IMR-90 (cell line): Measurements from ENCODE around the gene CFAP97D1.

Source experiments
- CHD1 ChIP-seq: IDR thresholded peaks from 2 replicates; pipeline ENCODE4 v1.6.1; 2012; ENCODE audit warnings: low read depth, low read length, improper control_type of control experiment
- MXI1 ChIP-seq: IDR thresholded peaks from 2 replicates; pipeline ENCODE4 v1.6.1; 2012; ENCODE audit warnings: low read depth, mild to moderate bottlenecking, low read length, moderate library complexity, borderline replicate concordance
- POLR2A ChIP-seq: IDR thresholded peaks from 2 replicates; pipeline ENCODE4 v1.6.1; 2012; ENCODE audit warnings: mild to moderate bottlenecking, low read depth, low read length
- RAD21 ChIP-seq: IDR thresholded peaks from 2 replicates; pipeline ENCODE4 v1.6.1; 2012; ENCODE audit warnings: low read length, improper control_type of control experiment
- RCOR1 ChIP-seq: IDR thresholded peaks from 2 replicates; pipeline ENCODE4 v1.6.1; 2012; ENCODE audit warnings: mild to moderate bottlenecking, low read length, improper control_type of control experiment; ENCODE audit not compliant: insufficient replicate concordance
- RFX5 ChIP-seq: IDR thresholded peaks from 2 replicates; pipeline ENCODE4 v1.8.0; 2012; ENCODE audit warnings: low read depth, mild to moderate bottlenecking, low read length, moderate library complexity
- SMC3 ChIP-seq: fragments of 150-350 bp; IDR thresholded peaks from 2 replicates; pipeline ENCODE4 v1.6.1; 2016; ENCODE audit warnings: low read depth, mild to moderate bottlenecking, antibody characterized with exemption, low read length, moderate library complexity
- TF ChIP-seq, protein P1 (sequence below): conservative IDR thresholded peaks from 2 replicates; pipeline ENCODE4 v1.5.1; 2012; ENCODE audit warnings: mild to moderate bottlenecking, low read depth, low read length, improper control_type of control experiment
- TF ChIP-seq, protein P2 (sequence below): fragments of 150-350 bp; IDR thresholded peaks from 2 replicates; pipeline ENCODE4 v1.6.1; 2017; ENCODE audit warnings: mild to moderate bottlenecking, antibody characterized with exemption, low read length, low read depth
- TF ChIP-seq, protein P3 (sequence below): fragments of 150-350 bp; IDR thresholded peaks from 2 replicates; pipeline ENCODE4 v1.6.1; 2016; ENCODE audit warnings: low read depth, mild to moderate bottlenecking, low read length, moderate library complexity, borderline replicate concordance

DNA sequence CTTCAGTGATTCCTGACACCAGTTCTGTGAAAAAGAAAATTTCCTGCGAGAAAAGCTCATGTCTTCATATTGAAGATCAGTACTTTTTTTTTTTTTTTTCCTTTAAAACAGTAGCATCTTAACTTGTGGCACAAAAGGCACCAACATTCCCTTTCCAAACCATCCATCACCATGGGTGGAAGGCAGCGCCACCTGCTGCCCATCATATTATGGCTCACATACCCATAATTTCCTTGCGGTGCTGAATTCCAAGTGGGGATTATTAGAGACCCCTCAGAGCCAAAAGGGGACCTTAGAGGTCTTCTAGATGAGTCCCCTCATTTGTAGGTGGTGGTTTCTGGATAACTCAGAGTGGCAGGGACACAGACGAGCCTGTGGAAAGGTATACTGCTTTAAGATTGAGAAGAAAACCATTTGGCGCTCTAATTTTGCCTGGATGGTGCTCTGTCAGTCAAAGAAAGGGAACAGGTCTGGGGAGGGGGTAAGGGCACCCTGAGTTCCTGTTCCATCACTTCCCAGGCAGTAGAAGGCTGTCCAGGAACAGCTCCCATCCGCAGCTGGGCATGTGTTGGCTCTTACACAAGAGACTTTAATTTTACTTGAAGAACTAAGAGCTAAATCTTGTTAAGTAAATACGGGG is 13.7 kb upstream of the CFAP97D1 start:
- TF ChIP-seq, protein P1, sequence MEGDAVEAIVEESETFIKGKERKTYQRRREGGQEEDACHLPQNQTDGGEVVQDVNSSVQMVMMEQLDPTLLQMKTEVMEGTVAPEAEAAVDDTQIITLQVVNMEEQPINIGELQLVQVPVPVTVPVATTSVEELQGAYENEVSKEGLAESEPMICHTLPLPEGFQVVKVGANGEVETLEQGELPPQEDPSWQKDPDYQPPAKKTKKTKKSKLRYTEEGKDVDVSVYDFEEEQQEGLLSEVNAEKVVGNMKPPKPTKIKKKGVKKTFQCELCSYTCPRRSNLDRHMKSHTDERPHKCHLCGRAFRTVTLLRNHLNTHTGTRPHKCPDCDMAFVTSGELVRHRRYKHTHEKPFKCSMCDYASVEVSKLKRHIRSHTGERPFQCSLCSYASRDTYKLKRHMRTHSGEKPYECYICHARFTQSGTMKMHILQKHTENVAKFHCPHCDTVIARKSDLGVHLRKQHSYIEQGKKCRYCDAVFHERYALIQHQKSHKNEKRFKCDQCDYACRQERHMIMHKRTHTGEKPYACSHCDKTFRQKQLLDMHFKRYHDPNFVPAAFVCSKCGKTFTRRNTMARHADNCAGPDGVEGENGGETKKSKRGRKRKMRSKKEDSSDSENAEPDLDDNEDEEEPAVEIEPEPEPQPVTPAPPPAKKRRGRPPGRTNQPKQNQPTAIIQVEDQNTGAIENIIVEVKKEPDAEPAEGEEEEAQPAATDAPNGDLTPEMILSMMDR = peak; percentile 75
- TF ChIP-seq, protein P2, sequence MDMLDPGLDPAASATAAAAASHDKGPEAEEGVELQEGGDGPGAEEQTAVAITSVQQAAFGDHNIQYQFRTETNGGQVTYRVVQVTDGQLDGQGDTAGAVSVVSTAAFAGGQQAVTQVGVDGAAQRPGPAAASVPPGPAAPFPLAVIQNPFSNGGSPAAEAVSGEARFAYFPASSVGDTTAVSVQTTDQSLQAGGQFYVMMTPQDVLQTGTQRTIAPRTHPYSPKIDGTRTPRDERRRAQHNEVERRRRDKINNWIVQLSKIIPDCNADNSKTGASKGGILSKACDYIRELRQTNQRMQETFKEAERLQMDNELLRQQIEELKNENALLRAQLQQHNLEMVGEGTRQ = no peak
- TF ChIP-seq MXI1 (no peak), POLR2A (no peak), SMC3 (peak; percentile 43; the same call in 1 of the 2 replicates), RAD21 (peak; percentile 55), CHD1 (no peak), RFX5 (no peak), RCOR1 (no peak)
- TF ChIP-seq, protein P3, sequence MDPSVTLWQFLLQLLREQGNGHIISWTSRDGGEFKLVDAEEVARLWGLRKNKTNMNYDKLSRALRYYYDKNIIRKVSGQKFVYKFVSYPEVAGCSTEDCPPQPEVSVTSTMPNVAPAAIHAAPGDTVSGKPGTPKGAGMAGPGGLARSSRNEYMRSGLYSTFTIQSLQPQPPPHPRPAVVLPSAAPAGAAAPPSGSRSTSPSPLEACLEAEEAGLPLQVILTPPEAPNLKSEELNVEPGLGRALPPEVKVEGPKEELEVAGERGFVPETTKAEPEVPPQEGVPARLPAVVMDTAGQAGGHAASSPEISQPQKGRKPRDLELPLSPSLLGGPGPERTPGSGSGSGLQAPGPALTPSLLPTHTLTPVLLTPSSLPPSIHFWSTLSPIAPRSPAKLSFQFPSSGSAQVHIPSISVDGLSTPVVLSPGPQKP = no peak
